ENCODE data around the gene PICK1. TPM values are rescaled to one million over a fixed set of nuclear protein-coding genes. Genes with fewer than 3 reads are reported as not detected.

PICK1 gene
- total and polyA plus RNA-seq, 2 experiments from 2014 or later, result 8.4 to 14.4 TPM

- Histone ChIP-seq H3K79me2 (ENCODE audit: insufficient read depth) (no peaks in the 10 kb centered on the region), H3K4me3 (no peak overlapping the region), H3K27ac (no peak overlapping the region), H3K9me3 (ENCODE audit: low read depth) (no peaks in the 10 kb centered on the region), H3K4me1 (ENCODE audit: insufficient read depth) (peaks cover 4% of the 10 kb centered on the region; the same call in 1 of the 2 replicates), H3K9me2 (ENCODE audit: insufficient read depth) (no peaks in the 10 kb centered on the region), H3K9ac (no peak overlapping the region), H3F3A (ENCODE audit: insufficient read depth) (no peaks in the 10 kb centered on the region), H3K4me2 (ENCODE audit: unreplicated experiment) (no peak overlapping the region), H2AFZ (no peak overlapping the region), H4K20me1 (ENCODE audit: insufficient read depth) (no peaks in the 10 kb centered on the region), H3K36me3 (ENCODE audit: low read depth) (no peaks in the 10 kb centered on the region), H3K27me3 (replicated peaks; ENCODE audit: insufficient read depth) (no peaks in the 10 kb centered on the region)
- no peak for DNase-seq
- WGBS, 2 experiments (ENCODE audit: low coverage in 1 of 2, low lambda C conversion rate in 2 of 2, missing lambda C conversion rate in 2 of 2), result 86 to 93% methylated on average over 18 to 19 of the region's 19 CpGs
- TF ChIP-seq EZH2 (IDR thresholded peaks at IDR 0.05; ENCODE audit: insufficient read depth, poor library complexity, severe bottlenecking) (no peak), EZH2phosphoT487 (IDR thresholded peaks at IDR 0.05; ENCODE audit: insufficient read depth, low read depth) (no peak)
- in situ Hi-C loops (cut with MboI), result no loop called here
These were observed 38.0 kb upstream of the PICK1 start for GRCh38 chr22:38018938-38019827.

DNA sequence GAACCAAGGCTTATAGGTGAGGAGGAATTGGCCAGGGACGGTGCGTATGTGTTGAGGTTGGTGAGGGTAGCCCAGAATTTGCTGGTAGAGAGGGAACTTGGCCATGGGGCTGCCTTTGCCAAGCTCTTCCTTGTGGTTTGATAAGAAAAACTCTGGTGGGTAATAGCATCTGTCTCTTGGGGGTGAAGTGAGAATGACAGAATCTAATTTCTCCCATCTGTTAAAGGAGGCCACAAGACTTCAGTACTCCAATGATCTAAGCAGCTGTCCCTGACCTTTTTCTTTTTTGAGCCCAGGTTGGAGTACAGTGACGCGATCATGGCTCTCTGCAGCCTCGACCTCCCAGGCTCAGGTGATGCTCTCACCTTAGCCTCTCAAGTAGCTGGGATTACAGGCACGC is 36.0 kb upstream of the PICK1 start:
- no peak overlapping the region for H3K27ac ChIP-seq
- H3K4me2 ChIP-seq (ENCODE audit: unreplicated experiment), result no peak overlapping the region
- no peaks in the 10 kb centered on the region for H4K20me1 ChIP-seq (ENCODE audit: insufficient read depth)
- H3F3A ChIP-seq (ENCODE audit: insufficient read depth), result no peaks in the 10 kb centered on the region
- in situ Hi-C loops (cut with MboI), result no loop called here
- TF ChIP-seq EZH2phosphoT487 (IDR thresholded peaks at IDR 0.05; ENCODE audit: insufficient read depth, low read depth) (no peak), EZH2 (IDR thresholded peaks at IDR 0.05; ENCODE audit: insufficient read depth, poor library complexity, severe bottlenecking) (no peak)
- peaks cover 4% of the 10 kb centered on the region; the same call in 1 of the 2 replicates for H3K4me1 ChIP-seq (ENCODE audit: insufficient read depth)
- no peak overlapping the region for H2AFZ ChIP-seq
- H3K9me2 ChIP-seq (ENCODE audit: insufficient read depth), result no peaks in the 10 kb centered on the region
- no peaks in the 10 kb centered on the region for H3K27me3 ChIP-seq (replicated peaks; ENCODE audit: insufficient read depth)
- H3K79me2 ChIP-seq (ENCODE audit: insufficient read depth), result no peaks in the 10 kb centered on the region
- no peaks in the 10 kb centered on the region for H3K36me3 ChIP-seq (ENCODE audit: low read depth)
- H3K4me3 ChIP-seq, result no peak overlapping the region
- WGBS, 2 experiments (ENCODE audit: low coverage in 1 of 2, low lambda C conversion rate in 2 of 2, missing lambda C conversion rate in 2 of 2), result 78 to 80% methylated on average over 6 of the region's 6 CpGs
- no peak overlapping the region for H3K9ac ChIP-seq
- DNase-seq, result no peak
- no peaks in the 10 kb centered on the region for H3K9me3 ChIP-seq (ENCODE audit: low read depth)

GRCh38 chr22:38023045-38023444 is 34.2 kb upstream of the PICK1 start:
- no peak overlapping the region for H3K4me2 ChIP-seq (ENCODE audit: unreplicated experiment)
- DNase-seq, result no peak
- no peaks in the 10 kb centered on the region for H3F3A ChIP-seq (ENCODE audit: insufficient read depth)
- H3K4me1 ChIP-seq (ENCODE audit: insufficient read depth), result no peaks in the 10 kb centered on the region
- no peaks in the 10 kb centered on the region for H3K36me3 ChIP-seq (ENCODE audit: low read depth)
- H3K79me2 ChIP-seq (ENCODE audit: insufficient read depth), result no peaks in the 10 kb centered on the region
- in situ Hi-C loops (cut with MboI), result no loop called here
- no peak for TF ChIP-seq EZH2phosphoT487 (IDR thresholded peaks at IDR 0.05; ENCODE audit: insufficient read depth, low read depth)
- no peak for TF ChIP-seq EZH2 (IDR thresholded peaks at IDR 0.05; ENCODE audit: insufficient read depth, poor library complexity, severe bottlenecking)
- no peak overlapping the region for H3K9ac ChIP-seq
- H3K9me2 ChIP-seq (ENCODE audit: insufficient read depth), result no peaks in the 10 kb centered on the region
- H3K4me3 ChIP-seq, result no peak overlapping the region
- H3K9me3 ChIP-seq (ENCODE audit: low read depth), result no peaks in the 10 kb centered on the region
- H3K27ac ChIP-seq, result no peak overlapping the region
- no peak overlapping the region for H2AFZ ChIP-seq
- H4K20me1 ChIP-seq (ENCODE audit: insufficient read depth), result no peaks in the 10 kb centered on the region
- H3K27me3 ChIP-seq (replicated peaks; ENCODE audit: insufficient read depth), result no peaks in the 10 kb centered on the region
- 71 to 88% methylated on average over 6 of the region's 6 CpGs for WGBS, 2 experiments (ENCODE audit: low coverage in 1 of 2, low lambda C conversion rate in 2 of 2, missing lambda C conversion rate in 2 of 2)

GRCh38 chr22:38025514-38025913 is 31.7 kb upstream of the PICK1 start:
- no peak overlapping the region for H2AFZ ChIP-seq
- H3K4me3 ChIP-seq, result no peak overlapping the region
- H3K9me2 ChIP-seq (ENCODE audit: insufficient read depth), result no peaks in the 10 kb centered on the region
- DNase-seq, result no peak
- TF ChIP-seq EZH2 (IDR thresholded peaks at IDR 0.05; ENCODE audit: insufficient read depth, poor library complexity, severe bottlenecking) (no peak), EZH2phosphoT487 (IDR thresholded peaks at IDR 0.05; ENCODE audit: insufficient read depth, low read depth) (no peak)
- no peaks in the 10 kb centered on the region for H3K9me3 ChIP-seq (ENCODE audit: low read depth)
- H3K36me3 ChIP-seq (ENCODE audit: low read depth), result no peaks in the 10 kb centered on the region
- H3K9ac ChIP-seq, result no peak overlapping the region
- in situ Hi-C loops (cut with MboI), result no loop called here
- H3K27ac ChIP-seq, result no peak overlapping the region
- H3K4me1 ChIP-seq (ENCODE audit: insufficient read depth), result no peaks in the 10 kb centered on the region
- H3K4me2 ChIP-seq (ENCODE audit: unreplicated experiment), result no peak overlapping the region
- no peaks in the 10 kb centered on the region for H3F3A ChIP-seq (ENCODE audit: insufficient read depth)
- no peaks in the 10 kb centered on the region for H3K27me3 ChIP-seq (replicated peaks; ENCODE audit: insufficient read depth)
- no peaks in the 10 kb centered on the region for H4K20me1 ChIP-seq (ENCODE audit: insufficient read depth)
- 80 to 85% methylated on average over 8 of the region's 8 CpGs for WGBS, 2 experiments (ENCODE audit: low coverage in 1 of 2, low lambda C conversion rate in 2 of 2, missing lambda C conversion rate in 2 of 2)
- no peaks in the 10 kb centered on the region for H3K79me2 ChIP-seq (ENCODE audit: insufficient read depth)
